Brain microvascular endothelial cell (primary cell): ENCODE measurements around the gene KCNA2.

ENCODE experiments used
- DNase-seq: peaks from one replicate; pipeline ENCODE4 v3.0.0-alpha.2; 2020
- H3K27ac ChIP-seq: fragments of 250-450 bp; sonication (Bioruptor Pico); 2 replicates; pipeline ENCODE4 v1.5.1; 2020; ENCODE audit warnings: mild to moderate bottlenecking, moderate library complexity
- H3K27me3 ChIP-seq: fragments of 250-450 bp; sonication (Bioruptor Pico); replicated peaks from 2 replicates; pipeline ENCODE4 v1.5.1; 2020; ENCODE audit warnings: mild to moderate bottlenecking
- H3K36me3 ChIP-seq: fragments of 250-450 bp; sonication (Bioruptor Pico); replicated peaks from 2 replicates; pipeline ENCODE4 v1.5.1; 2020; ENCODE audit warnings: mild to moderate bottlenecking
- H3K4me3 ChIP-seq: 2 replicates; pipeline ENCODE4 v1.5.1; 2011; ENCODE audit warnings: low read depth, mild to moderate bottlenecking, control low read depth, low read length, moderate library complexity
- in situ Hi-C: cut with HindIII; loops from 2 replicates; pipeline ENCODE4 v1.10.0; 2017; ENCODE audit warnings: low sequenced_read_pairs, low pct_ligation_motif_present
- TF ChIP-seq, protein P1 (sequence below): IDR thresholded peaks from 2 replicates; pipeline ENCODE4 v1.5.1; 2011; ENCODE audit warnings: low read depth, mild to moderate bottlenecking, moderate library complexity, low read length, control low read depth, inconsistent platforms; ENCODE audit errors: missing control alignments

The KCNA2 gene

DNA sequence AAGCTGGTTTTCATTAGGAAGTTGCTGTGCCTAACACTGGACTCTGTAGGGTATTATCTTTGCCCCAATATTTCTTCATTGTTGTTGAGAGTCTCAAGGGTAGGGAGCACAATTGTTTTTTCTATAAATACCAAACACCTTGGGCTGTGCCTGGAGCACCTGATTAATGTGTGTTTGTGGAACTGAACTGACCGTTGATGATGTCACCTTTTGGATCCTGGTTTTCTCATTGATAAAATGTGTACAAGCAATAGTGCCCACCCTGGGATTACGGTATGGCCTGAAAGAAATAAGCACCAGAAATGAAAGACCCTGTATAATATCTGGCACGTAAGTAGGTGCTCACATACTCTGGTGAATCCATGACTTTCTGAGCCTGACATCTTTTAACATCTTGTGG, 39.3 kb downstream of the KCNA2 start:
- H3K36me3 ChIP-seq = no peaks in the 10 kb centered on the region
- TF ChIP-seq, protein P1, sequence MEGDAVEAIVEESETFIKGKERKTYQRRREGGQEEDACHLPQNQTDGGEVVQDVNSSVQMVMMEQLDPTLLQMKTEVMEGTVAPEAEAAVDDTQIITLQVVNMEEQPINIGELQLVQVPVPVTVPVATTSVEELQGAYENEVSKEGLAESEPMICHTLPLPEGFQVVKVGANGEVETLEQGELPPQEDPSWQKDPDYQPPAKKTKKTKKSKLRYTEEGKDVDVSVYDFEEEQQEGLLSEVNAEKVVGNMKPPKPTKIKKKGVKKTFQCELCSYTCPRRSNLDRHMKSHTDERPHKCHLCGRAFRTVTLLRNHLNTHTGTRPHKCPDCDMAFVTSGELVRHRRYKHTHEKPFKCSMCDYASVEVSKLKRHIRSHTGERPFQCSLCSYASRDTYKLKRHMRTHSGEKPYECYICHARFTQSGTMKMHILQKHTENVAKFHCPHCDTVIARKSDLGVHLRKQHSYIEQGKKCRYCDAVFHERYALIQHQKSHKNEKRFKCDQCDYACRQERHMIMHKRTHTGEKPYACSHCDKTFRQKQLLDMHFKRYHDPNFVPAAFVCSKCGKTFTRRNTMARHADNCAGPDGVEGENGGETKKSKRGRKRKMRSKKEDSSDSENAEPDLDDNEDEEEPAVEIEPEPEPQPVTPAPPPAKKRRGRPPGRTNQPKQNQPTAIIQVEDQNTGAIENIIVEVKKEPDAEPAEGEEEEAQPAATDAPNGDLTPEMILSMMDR = no peak
- no peak for DNase-seq
- no peak overlapping the region for H3K4me3 ChIP-seq
- H3K27me3 ChIP-seq = no peaks in the 10 kb centered on the region
- in situ Hi-C loops = no loop called here
- H3K27ac ChIP-seq = no peak overlapping the region

DNA sequence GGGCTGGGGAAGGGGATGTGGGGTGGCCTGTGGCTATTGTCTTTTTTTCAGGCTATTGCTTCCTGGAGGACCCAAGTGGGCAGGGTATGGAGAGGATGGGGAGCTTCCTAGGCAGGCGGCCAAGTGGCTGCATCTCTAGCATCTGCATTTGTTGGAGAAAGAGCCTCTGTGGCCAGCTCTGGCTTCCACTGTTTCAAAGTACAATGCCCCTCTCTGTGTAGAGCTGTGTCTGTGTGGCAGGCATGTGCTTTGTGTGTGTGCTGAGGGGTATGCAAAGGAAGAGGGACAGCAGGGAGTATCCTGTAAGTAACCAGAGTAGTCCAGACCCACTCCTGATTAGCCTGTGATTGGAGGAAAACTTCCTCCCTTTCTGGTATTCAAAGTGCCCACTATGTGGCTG, 40.6 kb downstream of the KCNA2 start:
- in situ Hi-C loops = no loop called here
- Histone ChIP-seq H3K27ac (no peak overlapping the region), H3K36me3 (no peaks in the 10 kb centered on the region), H3K27me3 (no peaks in the 10 kb centered on the region), H3K4me3 (no peak overlapping the region)
- no peak for DNase-seq
- TF ChIP-seq, protein P1 = no peak

DNA sequence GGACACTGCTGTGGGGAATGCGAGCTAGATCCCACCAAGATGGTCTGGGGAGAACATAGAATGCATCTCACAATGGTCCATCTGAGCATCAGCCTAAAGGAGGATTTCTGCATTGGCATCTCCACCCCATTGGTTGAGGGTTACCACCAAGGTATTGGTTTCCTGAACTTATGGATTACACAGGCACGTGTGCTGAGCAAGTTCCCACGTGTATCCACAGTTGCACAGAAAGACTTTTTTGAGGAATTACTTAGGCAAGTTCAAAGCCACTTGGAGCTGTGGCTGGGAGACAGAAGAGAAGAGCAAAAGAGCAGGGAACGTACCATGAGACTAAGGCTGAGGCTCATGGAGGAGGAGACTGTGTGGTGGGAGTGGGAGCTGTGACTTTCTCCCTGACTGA, 43.1 kb downstream of the KCNA2 start:
- TF ChIP-seq, protein P1 = no peak
- DNase-seq = no peak
- Histone ChIP-seq H3K36me3 (no peaks in the 10 kb centered on the region), H3K27me3 (no peaks in the 10 kb centered on the region), H3K27ac (no peak overlapping the region), H3K4me3 (no peak overlapping the region)
- in situ Hi-C loops = no loop called here

DNA sequence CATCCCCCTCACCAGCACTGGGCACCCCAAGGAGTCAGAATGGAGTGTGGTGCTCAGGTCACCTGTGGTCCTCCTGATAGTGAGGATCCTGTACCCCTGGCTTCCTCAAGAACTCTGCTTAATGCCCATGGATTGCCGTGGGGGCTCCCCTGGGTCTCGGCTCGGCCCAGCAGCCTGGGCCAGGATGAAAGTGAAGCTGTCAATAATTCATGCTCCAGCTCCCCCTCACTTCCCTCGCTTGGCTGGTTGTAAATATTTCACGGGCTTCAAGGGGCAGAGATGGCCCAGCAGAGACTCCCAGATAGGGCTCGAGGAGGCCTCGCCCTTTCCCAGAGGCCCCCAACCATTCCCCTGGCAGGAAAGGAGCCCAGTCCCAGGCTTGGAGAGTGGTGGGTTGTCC, 44.6 kb downstream of the KCNA2 start:
- no peak for DNase-seq
- Histone ChIP-seq H3K4me3 (no peak overlapping the region), H3K27me3 (peaks cover 1% of the 10 kb centered on the region), H3K27ac (no peak overlapping the region), H3K36me3 (no peaks in the 10 kb centered on the region)
- TF ChIP-seq, protein P1 = no peak
- in situ Hi-C loops = no loop called here

DNA sequence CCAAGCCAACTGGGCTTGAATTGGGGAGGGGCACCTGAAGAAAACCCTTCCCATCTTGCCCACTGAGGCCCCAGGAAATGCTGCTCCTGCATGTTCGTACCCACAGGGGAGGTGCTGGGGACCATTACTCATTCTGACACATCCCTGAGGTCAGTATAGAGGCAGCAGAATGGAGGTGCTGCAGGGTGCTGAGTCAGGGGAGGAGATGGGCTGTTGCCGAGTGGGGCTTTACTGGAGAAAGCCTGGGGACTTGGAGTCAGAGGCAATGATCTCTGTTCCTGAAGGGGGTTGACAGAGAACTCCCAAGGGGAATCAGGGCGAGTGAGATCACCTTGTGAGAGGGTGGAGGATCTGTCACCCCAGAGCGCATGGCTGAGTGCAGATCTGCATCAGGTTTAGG, 47.0 kb downstream of the KCNA2 start:
- TF ChIP-seq, protein P1 = no peak
- DNase-seq = no peak
- Histone ChIP-seq H3K27me3 (peaks cover 24% of the 10 kb centered on the region), H3K36me3 (no peaks in the 10 kb centered on the region), H3K4me3 (no peak overlapping the region), H3K27ac (no peak overlapping the region)
- in situ Hi-C loops = no loop called here

DNA sequence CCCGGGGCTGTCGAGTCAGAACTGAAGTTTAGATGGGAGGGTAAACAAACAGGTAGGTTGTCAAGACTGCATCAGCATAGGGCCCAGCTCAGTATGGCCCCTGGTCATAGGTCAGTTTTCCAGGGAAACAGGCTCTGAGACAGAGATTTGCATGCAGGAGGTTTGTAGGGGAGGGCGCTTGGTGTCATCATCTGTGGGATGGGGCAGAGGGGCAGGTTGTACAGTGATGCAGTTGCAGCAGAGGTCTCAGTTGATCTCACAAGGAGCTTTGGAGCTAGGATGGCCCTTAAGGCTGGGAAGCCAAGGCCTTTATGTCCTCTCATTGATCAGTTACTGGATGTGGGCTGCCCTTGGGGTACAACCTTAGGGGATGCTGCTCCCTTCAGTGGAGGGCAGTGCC, 48.7 kb downstream of the KCNA2 start:
- no peak for DNase-seq
- H3K4me3 ChIP-seq = no peak overlapping the region
- no peak overlapping the region for H3K27ac ChIP-seq
- H3K36me3 ChIP-seq = no peaks in the 10 kb centered on the region
- H3K27me3 ChIP-seq = peaks cover 24% of the 10 kb centered on the region
- TF ChIP-seq, protein P1 = no peak
- in situ Hi-C loops = no loop called here
